Lower leg skin (tissue), 3 donors: Measurements from ENCODE around the gene WDPCP.

Experiments
- POLR2A ChIP-seq, 2 donors: fragments of 450-650 bp; IDR thresholded peaks; one replicate each; pipeline ENCODE4 v1.6.1; 2016 to 2017; ENCODE audit warnings: antibody characterized with exemption in 2 of 2, mild to moderate bottlenecking in 1 of 2, moderate library complexity in 1 of 2
- TF ChIP-seq, protein P1 (sequence below), 3 donors: fragments of 450-650 bp; IDR thresholded peaks; one replicate each; pipeline ENCODE4 v1.5.1; 2016; ENCODE audit warnings: antibody characterized with exemption in 3 of 3, mild to moderate bottlenecking in 3 of 3, moderate library complexity in 2 of 3

DNA sequence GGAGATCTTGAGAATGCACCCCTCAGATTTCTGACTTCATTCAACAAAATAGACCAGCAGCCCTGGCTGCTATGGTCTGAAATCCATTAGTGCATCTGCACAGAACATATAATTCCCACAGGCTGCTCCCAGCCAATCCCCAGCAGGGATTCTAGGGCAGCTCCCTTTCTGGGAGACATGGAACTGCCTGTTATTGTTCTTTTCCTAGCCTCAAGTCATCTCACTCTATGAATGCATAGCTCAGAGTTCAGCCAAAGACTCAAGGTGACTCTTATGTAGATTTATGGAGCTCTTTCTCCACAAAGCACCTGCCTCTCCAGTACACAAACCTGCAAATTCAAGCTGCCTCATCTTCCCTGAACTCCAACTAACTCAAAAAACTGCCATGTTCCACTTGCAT lies 241.9 kb downstream of the WDPCP start:
- TF ChIP-seq, protein P1, sequence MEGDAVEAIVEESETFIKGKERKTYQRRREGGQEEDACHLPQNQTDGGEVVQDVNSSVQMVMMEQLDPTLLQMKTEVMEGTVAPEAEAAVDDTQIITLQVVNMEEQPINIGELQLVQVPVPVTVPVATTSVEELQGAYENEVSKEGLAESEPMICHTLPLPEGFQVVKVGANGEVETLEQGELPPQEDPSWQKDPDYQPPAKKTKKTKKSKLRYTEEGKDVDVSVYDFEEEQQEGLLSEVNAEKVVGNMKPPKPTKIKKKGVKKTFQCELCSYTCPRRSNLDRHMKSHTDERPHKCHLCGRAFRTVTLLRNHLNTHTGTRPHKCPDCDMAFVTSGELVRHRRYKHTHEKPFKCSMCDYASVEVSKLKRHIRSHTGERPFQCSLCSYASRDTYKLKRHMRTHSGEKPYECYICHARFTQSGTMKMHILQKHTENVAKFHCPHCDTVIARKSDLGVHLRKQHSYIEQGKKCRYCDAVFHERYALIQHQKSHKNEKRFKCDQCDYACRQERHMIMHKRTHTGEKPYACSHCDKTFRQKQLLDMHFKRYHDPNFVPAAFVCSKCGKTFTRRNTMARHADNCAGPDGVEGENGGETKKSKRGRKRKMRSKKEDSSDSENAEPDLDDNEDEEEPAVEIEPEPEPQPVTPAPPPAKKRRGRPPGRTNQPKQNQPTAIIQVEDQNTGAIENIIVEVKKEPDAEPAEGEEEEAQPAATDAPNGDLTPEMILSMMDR (IDR thresholded peaks at IDR 0.05), result no peak
- TF ChIP-seq POLR2A (IDR thresholded peaks at IDR 0.05), result no peak
